GM23248 (cell line): Measurements from ENCODE around the gene SEMA3B. TPM values are rescaled to one million over a fixed set of nuclear protein-coding genes. Genes with fewer than 3 reads are reported as not detected.

Experiments
- DNase-seq: peaks from one replicate; pipeline ENCODE4 v3.0.0-alpha.2; 2015
- H2AFZ ChIP-seq: fragments of 200-600 bp; sonication (generic); 2 replicates; pipeline ENCODE4 v1.6.1; 2016; ENCODE audit warnings: antibody characterized with exemption
- H3F3A ChIP-seq: fragments of 200-600 bp; sonication (generic); 2 replicates; pipeline ENCODE4 v1.6.1; 2016; ENCODE audit warnings: mild to moderate bottlenecking, antibody characterized with exemption, mixed run types; ENCODE audit not compliant: insufficient read depth
- H3K27ac ChIP-seq: fragments of 200-600 bp; sonication (generic); 2 replicates; pipeline ENCODE4 v1.5.1; 2016; ENCODE audit warnings: mild to moderate bottlenecking
- H3K27me3 ChIP-seq: fragments of 200-600 bp; sonication (generic); replicated peaks from 2 replicates; pipeline ENCODE4 v1.6.1; 2016; ENCODE audit warnings: mild to moderate bottlenecking; ENCODE audit not compliant: insufficient read depth
- H3K36me3 ChIP-seq: fragments of 200-600 bp; sonication (generic); 2 replicates; pipeline ENCODE4 v1.6.1; 2016; ENCODE audit warnings: low read depth, mild to moderate bottlenecking
- H3K4me1 ChIP-seq: fragments of 200-600 bp; sonication (generic); 2 replicates; pipeline ENCODE4 v1.6.1; 2016; ENCODE audit warnings: mild to moderate bottlenecking; ENCODE audit not compliant: insufficient read depth
- H3K4me2 ChIP-seq: fragments of 200-600 bp; sonication (generic); one replicate; pipeline ENCODE4 v1.6.1; 2016; ENCODE audit warnings: mild to moderate bottlenecking; ENCODE audit not compliant: unreplicated experiment
- H3K4me3 ChIP-seq: fragments of 200-600 bp; sonication (generic); 2 replicates; pipeline ENCODE4 v1.5.1; 2016; ENCODE audit warnings: mild to moderate bottlenecking
- H3K79me2 ChIP-seq: fragments of 200-600 bp; sonication (generic); 2 replicates; pipeline ENCODE4 v1.6.1; 2016; ENCODE audit warnings: mild to moderate bottlenecking; ENCODE audit not compliant: insufficient read depth
- H3K9ac ChIP-seq: fragments of 200-600 bp; sonication (generic); 2 replicates; pipeline ENCODE4 v1.6.1; 2016; ENCODE audit warnings: mild to moderate bottlenecking
- H3K9me2 ChIP-seq: fragments of 200-600 bp; sonication (generic); 2 replicates; pipeline ENCODE4 v1.6.1; 2016; ENCODE audit warnings: mixed run types, mild to moderate bottlenecking, moderate library complexity; ENCODE audit not compliant: insufficient read depth
- H3K9me3 ChIP-seq: fragments of 200-600 bp; sonication (generic); one replicate; pipeline ENCODE4 v1.6.1; 2017; ENCODE audit warnings: low read depth
- H4K20me1 ChIP-seq: fragments of 200-600 bp; sonication (generic); 2 replicates; pipeline ENCODE4 v1.6.0; 2016; ENCODE audit not compliant: insufficient read depth
- EZH2 ChIP-seq: fragments of 200-600 bp; sonication (generic); IDR thresholded peaks from 2 replicates; pipeline ENCODE4 v1.6.1; 2018; ENCODE audit warnings: antibody characterized with exemption, mild to moderate bottlenecking; ENCODE audit not compliant: insufficient read depth, poor library complexity, severe bottlenecking
- EZH2phosphoT487 ChIP-seq: fragments of 200-600 bp; sonication (generic); IDR thresholded peaks from 2 replicates; pipeline ENCODE4 v1.6.1; 2018; ENCODE audit warnings: antibody characterized with exemption, moderate library complexity, mild to moderate bottlenecking, low read depth; ENCODE audit not compliant: insufficient read depth
- WGBS, 2 experiments: methylation state at CpG; one replicate each; pipeline ENCODE4 v1.1.6; 2015 to 2017; ENCODE audit warnings: low lambda C conversion rate in 2 of 2, low coverage in 1 of 2; ENCODE audit errors: missing lambda C conversion rate in 2 of 2; 5-methylcytosine and 5-hydroxymethylcytosine counted together
- in situ Hi-C: fragments of 300-500 bp; cut with MboI; formaldehyde crosslinking; loops from 2 replicates; pipeline ENCODE4 v1.15.0; 2020
- polyA plus RNA-seq: library from polyadenylated mRNA; unstranded; fragments of >200 nt; fragmentation: Nextera tagmentation; extraction: Ambion mirVana; gene quantifications from 2 replicates; pipeline ENCODE4 v1.2.1, GENCODE V29; 2016
- total RNA-seq: library from RNA; depleted of rRNA; stranded (reverse); fragments of >200 nt; shearing (Covaris generic); gene quantifications from 2 replicates; pipeline ENCODE4 v1.2.3, GENCODE V29; 2014; rRNA removed

The SEMA3B gene
- 8.8 and 13.3 TPM in 2 replicates for total RNA-seq
- polyA plus RNA-seq = 7.6 and 8.4 TPM in 2 replicates

GRCh38 chr3:50268703-50269451 lies at the start of gene SEMA3B:
Gene SEMA3B (plus strand): TSS chr3:50269147. CDS start chr3:50269241, 94 bp downstream.
- in situ Hi-C loops = no loop called here
- WGBS, 2 experiments = 8 to 9% methylated on average over 18 to 21 of the region's 21 CpGs
- Histone ChIP-seq H3K36me3 (no peaks in the 10 kb centered on the region), H3K79me2 (no peaks in the 10 kb centered on the region), H2AFZ (no peak within 1 kb of the TSS), H3K9me2 (no peaks in the 10 kb centered on the region), H3F3A (peaks cover 13% of the 10 kb centered on the region; the same call in 1 of the 2 replicates), H4K20me1 (no peaks in the 10 kb centered on the region), H3K9me3 (no peaks in the 10 kb centered on the region), H3K4me1 (peaks cover 42% of the 10 kb centered on the region), H3K4me3 (peak within 1 kb of the TSS; percentile 43; the same call in 1 of the 2 replicates), H3K4me2 (peak within 1 kb of the TSS; percentile 58), H3K27ac (peak within 1 kb of the TSS; percentile 35; the same call in 1 of the 2 replicates), H3K9ac (peak within 1 kb of the TSS; percentile 36; the same call in 1 of the 2 replicates), H3K27me3 (no peaks in the 10 kb centered on the region)
- TF ChIP-seq EZH2 = no peak
- peak; percentile 74 for DNase-seq

- Histone ChIP-seq H2AFZ (no peak overlapping the region), H3K9me3 (no peaks in the 10 kb centered on the region), H3K79me2 (no peaks in the 10 kb centered on the region), H3K36me3 (no peaks in the 10 kb centered on the region), H3K27ac (no peak overlapping the region), H3K4me1 (no peaks in the 10 kb centered on the region), H3F3A (no peaks in the 10 kb centered on the region), H3K4me3 (no peak overlapping the region), H3K27me3 (no peaks in the 10 kb centered on the region), H3K9me2 (no peaks in the 10 kb centered on the region), H4K20me1 (no peaks in the 10 kb centered on the region), H3K9ac (no peak overlapping the region), H3K4me2 (no peak overlapping the region)
- DNase-seq = no peak
- TF ChIP-seq EZH2phosphoT487 (no peak), EZH2 (no peak)
- in situ Hi-C loops = loop anchor here (25.0 kb wide), 1 partner anchor 318 kb away; no protein-coding TSS in a partner anchor
- 65 to 67% methylated on average over 5 of the region's 5 CpGs for WGBS, 2 experiments
Observed at GRCh38 chr3:50219285-50219684, 49.7 kb upstream of the SEMA3B start.

GRCh38 chr3:50220109-50220508 lies 48.8 kb upstream of the SEMA3B start:
- H2AFZ ChIP-seq = no peak overlapping the region
- no peaks in the 10 kb centered on the region for H3K9me3 ChIP-seq
- no peak overlapping the region for H3K9ac ChIP-seq
- H3K27ac ChIP-seq = no peak overlapping the region
- H3K36me3 ChIP-seq = no peaks in the 10 kb centered on the region
- no peaks in the 10 kb centered on the region for H3K79me2 ChIP-seq
- no peaks in the 10 kb centered on the region for H3K27me3 ChIP-seq
- no peaks in the 10 kb centered on the region for H4K20me1 ChIP-seq
- no peak overlapping the region for H3K4me2 ChIP-seq
- no peak for TF ChIP-seq EZH2
- no peak for TF ChIP-seq EZH2phosphoT487
- DNase-seq = no peak
- no peaks in the 10 kb centered on the region for H3F3A ChIP-seq
- H3K4me1 ChIP-seq = no peaks in the 10 kb centered on the region
- in situ Hi-C loops = loop anchor here (25.0 kb wide), 1 partner anchor 317 kb away; no protein-coding TSS in a partner anchor
- WGBS, 2 experiments = 52 to 60% methylated on average over 6 of the region's 6 CpGs
- no peaks in the 10 kb centered on the region for H3K9me2 ChIP-seq
- no peak overlapping the region for H3K4me3 ChIP-seq

DNA sequence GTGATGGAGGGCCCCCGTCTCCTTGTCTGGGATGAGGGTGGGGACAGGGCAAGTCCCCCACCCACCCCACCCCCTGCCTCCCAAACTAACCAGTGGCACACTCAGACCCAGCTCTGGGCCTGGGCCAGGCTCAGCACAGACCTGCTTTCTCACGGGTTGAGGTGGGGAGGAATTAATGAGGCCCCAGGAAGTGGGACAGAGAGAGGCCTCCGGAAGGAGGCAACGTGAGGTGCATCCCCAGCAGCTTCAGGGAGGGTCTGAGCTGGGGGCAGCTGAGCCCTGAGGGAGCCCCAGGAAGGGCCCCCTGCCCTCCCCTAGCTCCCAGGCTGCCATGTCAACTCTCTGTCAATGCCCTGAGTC lies 47.9 kb upstream of the SEMA3B start:
- no peak for DNase-seq
- Histone ChIP-seq H2AFZ (no peak overlapping the region), H3K27ac (no peak overlapping the region), H3K79me2 (no peaks in the 10 kb centered on the region), H4K20me1 (no peaks in the 10 kb centered on the region), H3K27me3 (no peaks in the 10 kb centered on the region), H3K9ac (no peak overlapping the region), H3K36me3 (no peaks in the 10 kb centered on the region), H3F3A (no peaks in the 10 kb centered on the region), H3K4me1 (no peaks in the 10 kb centered on the region), H3K4me2 (no peak overlapping the region), H3K4me3 (no peak overlapping the region), H3K9me3 (no peaks in the 10 kb centered on the region), H3K9me2 (no peaks in the 10 kb centered on the region)
- 70 to 78% methylated on average over 4 of the region's 4 CpGs for WGBS, 2 experiments
- in situ Hi-C loops = loop anchor here (25.0 kb wide), 1 partner anchor 316 kb away; no protein-coding TSS in a partner anchor
- TF ChIP-seq EZH2phosphoT487 (no peak), EZH2 (no peak)
